Caco-2 (cell line): ENCODE measurements around the gene RING1. TPM values are rescaled to one million over a fixed set of nuclear protein-coding genes. Genes with fewer than 3 reads are reported as not detected.

Experiments used
- BruUV-seq: library from RNA; stranded (reverse); fragments of 400-500 nt; replicated peaks from 2 replicates; lab custom pipeline; 2021; lab: Mats Ljungman, UMichigan
- CTCF ChIA-PET: fragments of 300-600 bp; sonication (Branson Sonifier 250); formaldehyde crosslinking; loops from one replicate; lab custom pipeline; 2022; ENCODE audit warnings: antibody characterized with exemption; lab: Charles Lee
- POLR2A ChIA-PET: fragments of 300-600 bp; sonication (Branson Sonifier 250); formaldehyde crosslinking; loops from one replicate; lab custom pipeline; 2022; ENCODE audit warnings: antibody characterized with exemption; lab: Charles Lee
- DNase-seq, 2 experiments: peaks; one replicate each; pipeline versions ENCODE4 v3.0.0 to v3.0.0-alpha.2; 2020 to 2022
- H3K27me3 ChIP-seq: replicated peaks from 2 replicates; pipeline ENCODE4 v1.6.0; 2011; ENCODE audit warnings: low read length; ENCODE audit not compliant: control insufficient read depth, insufficient read depth
- H3K36me3 ChIP-seq: 2 replicates; pipeline ENCODE4 v1.5.1; 2011; ENCODE audit warnings: low read length; ENCODE audit not compliant: control insufficient read depth, insufficient read depth
- H3K4me1 ChIP-seq: fragments of 250-450 bp; sonication (Bioruptor Pico); 2 replicates; pipeline ENCODE4 v1.5.1; 2020; ENCODE audit warnings: mild to moderate bottlenecking
- H3K4me3 ChIP-seq: 2 replicates; pipeline ENCODE4 v1.5.1; 2011; ENCODE audit warnings: low read depth, mild to moderate bottlenecking, control low read depth, low read length
- H3K9me3 ChIP-seq: fragments of 250-450 bp; sonication (Bioruptor Pico); 2 replicates; pipeline ENCODE4 v1.5.1; 2020; ENCODE audit warnings: mild to moderate bottlenecking, moderate library complexity
- H3K27ac Mint-ChIP-seq: one replicate; pipeline ENCODE4 v1.8.0; 2022; ENCODE audit warnings: mixed read lengths; ENCODE audit not compliant: unreplicated experiment
- H3K27me3 Mint-ChIP-seq: one replicate; pipeline ENCODE4 v1.8.0; 2022; ENCODE audit warnings: mixed read lengths; ENCODE audit not compliant: insufficient read depth, unreplicated experiment
- H3K36me3 Mint-ChIP-seq: one replicate; pipeline ENCODE4 v1.8.0; 2022; ENCODE audit warnings: mild to moderate bottlenecking, mixed read lengths; ENCODE audit not compliant: insufficient read depth, unreplicated experiment
- H3K4me1 Mint-ChIP-seq: one replicate; pipeline ENCODE4 v1.8.0; 2022; ENCODE audit warnings: low read depth, mixed read lengths; ENCODE audit not compliant: unreplicated experiment
- H3K4me3 Mint-ChIP-seq: one replicate; pipeline ENCODE4 v1.8.0; 2022; ENCODE audit warnings: mild to moderate bottlenecking, moderate library complexity, mixed read lengths; ENCODE audit not compliant: unreplicated experiment
- H3K9me3 Mint-ChIP-seq: one replicate; pipeline ENCODE4 v1.8.0; 2022; ENCODE audit warnings: mixed read lengths; ENCODE audit not compliant: unreplicated experiment
- CTCF ChIP-seq, 2 experiments: fragments of 200-600 bp in 1 of 2; IDR thresholded peaks; 1 replicate in 1 of 2; 2 replicates in 1 of 2; pipeline versions ENCODE4 v1.5.1 to v1.8.0; 2011 to 2022; ENCODE audit warnings: antibody characterized with exemption in 1 of 2, control low read depth in 1 of 2, inconsistent platforms in 1 of 2, low read depth in 1 of 2, low read length in 1 of 2, mild to moderate bottlenecking in 1 of 2, moderate library complexity in 1 of 2; ENCODE audit not compliant: insufficient read depth in 1 of 2, severe bottlenecking in 1 of 2, unreplicated experiment in 1 of 2
- intact Hi-C: fragments of 100-400 bp; cut with micrococcal nuclease; formaldehyde crosslinking; loops from one replicate; pipeline ENCODE4 v1.10.0; 2022; ENCODE audit not compliant: unreplicated experiment
- total RNA-seq: library from RNA; stranded (reverse); gene quantifications from 2 replicates; pipeline ENCODE4 v1.2.3, GENCODE V29; 2022

Gene RING1
- total RNA-seq, 1 experiment from 2014 or later = 32.0 TPM

GRCh38 chr6:33198159-33198852, 10.0 kb upstream of the RING1 start:
- ChIA-PET POLR2A (no interaction called here), CTCF (interaction anchor here (1.1 kb wide), 1 partner anchor 26 kb away, joined by 3 read pairs; no protein-coding TSS in a partner anchor)
- BruUV-seq = no TSS peak
- Mint-ChIP-seq H3K4me1 (peaks cover 36% of the 10 kb centered on the region), H3K36me3 (peaks cover 49% of the 10 kb centered on the region), H3K9me3 (no peaks in the 10 kb centered on the region), H3K27ac (peak overlapping the region; percentile 99), H3K4me3 (peak overlapping the region; percentile 100), H3K27me3 (no peaks in the 10 kb centered on the region)
- intact Hi-C loops = no loop called here
- Histone ChIP-seq H3K4me3 (no peak overlapping the region), H3K9me3 (no peaks in the 10 kb centered on the region), H3K4me1 (peaks cover 19% of the 10 kb centered on the region), H3K27me3 (no peaks in the 10 kb centered on the region), H3K36me3 (peaks cover 11% of the 10 kb centered on the region)
- DNase-seq = peak; percentile 61 to 70
- no peak for TF ChIP-seq CTCF (IDR thresholded peaks at IDR 0.05; ENCODE audit: insufficient read depth in 1 of 2, low read depth in 1 of 2, low read length in 1 of 2, severe bottlenecking in 1 of 2, unreplicated experiment in 1 of 2)

- Histone ChIP-seq H3K4me3 (peak overlapping the region; percentile 67), H3K9me3 (no peaks in the 10 kb centered on the region), H3K4me1 (peaks cover 20% of the 10 kb centered on the region), H3K27me3 (no peaks in the 10 kb centered on the region), H3K36me3 (peaks cover 13% of the 10 kb centered on the region)
- POLR2A ChIA-PET = interaction anchor here (1.2 kb wide), 1 partner anchor 10 kb away, joined by 5 read pairs; the partner anchor contains the start of gene RING1
- H3K36me3 Mint-ChIP-seq = peaks cover 52% of the 10 kb centered on the region
- CTCF ChIA-PET = interaction anchor here (0.8 to 1.2 kb wide), 3 partner anchors 9 to 49 kb away, joined by 4 to 6 read pairs (median 4); partner anchors contain the start of gene RING1
- H3K27ac Mint-ChIP-seq = peak overlapping the region; percentile 99
- no TSS peak for BruUV-seq
- no peaks in the 10 kb centered on the region for H3K27me3 Mint-ChIP-seq
- peak overlapping the region; percentile 100 for H3K4me3 Mint-ChIP-seq
- H3K4me1 Mint-ChIP-seq = peaks cover 36% of the 10 kb centered on the region
- intact Hi-C loops = no loop called here
- H3K9me3 Mint-ChIP-seq = no peaks in the 10 kb centered on the region
- no peak for DNase-seq
- TF ChIP-seq CTCF (IDR thresholded peaks at IDR 0.05; ENCODE audit: insufficient read depth in 1 of 2, low read depth in 1 of 2, low read length in 1 of 2, severe bottlenecking in 1 of 2, unreplicated experiment in 1 of 2) = no peak
Measured at GRCh38 chr6:33198853-33199436, 9.4 kb upstream of the RING1 start.

GRCh38 chr6:33199687-33200218, 8.5 kb upstream of the RING1 start:
- Mint-ChIP-seq H3K27ac (peak overlapping the region; percentile 99), H3K36me3 (peaks cover 59% of the 10 kb centered on the region), H3K4me3 (peak overlapping the region; percentile 100), H3K27me3 (no peaks in the 10 kb centered on the region), H3K9me3 (no peaks in the 10 kb centered on the region), H3K4me1 (peaks cover 36% of the 10 kb centered on the region)
- peaks cover 13% of the 10 kb centered on the region for H3K36me3 ChIP-seq
- H3K27me3 ChIP-seq = no peaks in the 10 kb centered on the region
- peak in 1 of 2 experiments; percentile 87 for DNase-seq
- POLR2A ChIA-PET = interaction anchor here (0.6 to 1.2 kb wide), 7 partner anchors 9 to 1004 kb away, joined by 3 to 10 read pairs (median 6); partner anchors contain the start of gene RING1
- H3K9me3 ChIP-seq = no peaks in the 10 kb centered on the region
- H3K4me3 ChIP-seq = peak overlapping the region; percentile 67
- intact Hi-C loops = loop anchor here (2.0 kb wide), 2 partner anchors 191 to 229 kb away; partner anchors contain the start of gene KIFC1
- CTCF ChIA-PET = interaction anchor here (0.6 to 1.2 kb wide), 6 partner anchors 9 to 1657 kb away, joined by 3 to 6 read pairs (median 4); partner anchors contain the start of genes RING1 and UQCC2
- peaks cover 24% of the 10 kb centered on the region for H3K4me1 ChIP-seq
- TF ChIP-seq CTCF (IDR thresholded peaks at IDR 0.05; ENCODE audit: insufficient read depth in 1 of 2, low read depth in 1 of 2, low read length in 1 of 2, severe bottlenecking in 1 of 2, unreplicated experiment in 1 of 2) = no peak
- BruUV-seq = TSS peak; percentile 36
